B cell (primary cell): ENCODE results near the gene AMDHD1. TPM values are rescaled to one million over a fixed set of nuclear protein-coding genes. Genes with fewer than 3 reads are reported as not detected.

ENCODE experiments used
- ATAC-seq: fragments of 200-7000 bp; cut with Tn5 transposase; one replicate; pipeline ENCODE4 v1.10.0; 2021; ENCODE audit warnings: low read depth, mild to moderate bottlenecking, moderate number of reproducible peaks, moderate library complexity
- CTCF ChIA-PET: fragments of 350-600 bp; sonication (Branson Sonifier 250); formaldehyde crosslinking; loops from one replicate; lab custom pipeline; 2021; ENCODE audit warnings: antibody characterized with exemption, inconsistent platforms; lab: Charles Lee
- POLR2A ChIA-PET: fragments of 350-600 bp; sonication (Branson Sonifier 250); formaldehyde crosslinking; loops from one replicate; lab custom pipeline; 2021; ENCODE audit warnings: antibody characterized with exemption; lab: Charles Lee
- DNase-seq: peaks from one replicate; pipeline ENCODE4 v3.0.0; 2013
- H2AFZ ChIP-seq: 2 replicates; pipeline ENCODE4 v1.6.1; 2012; ENCODE audit warnings: mild to moderate bottlenecking, low read depth, low read length; ENCODE audit not compliant: insufficient read depth, poor library complexity, severe bottlenecking
- H3K27ac ChIP-seq, 2 donors: 1 replicate in 1 of 2; 2 replicates in 1 of 2; pipeline ENCODE4 v1.5.1; 2012 to 2013; ENCODE audit warnings: low read length in 2 of 2, mild to moderate bottlenecking in 2 of 2, moderate library complexity in 1 of 2
- H3K27me3 ChIP-seq, 4 experiments: fragments of 200-600 bp in 1 of 4; sonication (generic) in 1 of 4; replicated peaks in 1 of 4; 1 replicate in 2 of 4; 2 replicates in 2 of 4; pipeline versions ENCODE4 v1.6.1 to v1.7.0; 2013 to 2016; ENCODE audit warnings: low read length in 3 of 4, mild to moderate bottlenecking in 2 of 4, mixed read lengths in 1 of 4, moderate library complexity in 1 of 4; ENCODE audit not compliant: insufficient read depth in 4 of 4, control insufficient read depth in 3 of 4; ENCODE audit errors: control extremely low read depth in 1 of 4
- H3K36me3 ChIP-seq, 2 experiments: replicated peaks in 1 of 2; 1 replicate in 1 of 2; 2 replicates in 1 of 2; pipeline versions ENCODE4 v1.6.1 to v1.7.1; 2013; ENCODE audit warnings: low read length in 1 of 2; ENCODE audit not compliant: insufficient read depth in 2 of 2, control insufficient read depth in 1 of 2; ENCODE audit errors: control extremely low read depth in 1 of 2, extremely low read depth in 1 of 2
- H3K4me1 ChIP-seq, 2 donors: fragments of 200-600 bp in 1 of 2; sonication (generic) in 1 of 2; 1 replicate in 1 of 2; 2 replicates in 1 of 2; pipeline versions ENCODE4 v1.5.1 to v1.6.1; 2013 to 2017; ENCODE audit warnings: low read length in 2 of 2; ENCODE audit not compliant: control insufficient read depth in 2 of 2, insufficient read depth in 2 of 2
- H3K4me2 ChIP-seq: replicated peaks from 2 replicates; pipeline ENCODE3; 2012; ENCODE audit warnings: mild to moderate bottlenecking, low read depth, low read length; ENCODE audit not compliant: poor library complexity, severe bottlenecking
- H3K4me3 ChIP-seq, 5 experiments: fragments of 200-600 bp in 1 of 5; sonication (generic) in 1 of 5; 1 replicate in 3 of 5; 2 replicates in 2 of 5; pipeline versions ENCODE4 v1.5.1 to v1.7.0; 2011 to 2016; ENCODE audit warnings: low read length in 4 of 5, mild to moderate bottlenecking in 4 of 5, low read depth in 2 of 5, control low read depth in 1 of 5, moderate library complexity in 1 of 5; ENCODE audit not compliant: insufficient read depth in 1 of 5; ENCODE audit errors: control extremely low read depth in 1 of 5, extremely low read depth in 1 of 5
- H3K79me2 ChIP-seq: fragments of 200-600 bp; sonication (generic); one replicate; pipeline ENCODE4 v1.6.0; 2016; ENCODE audit warnings: low read length; ENCODE audit not compliant: control insufficient read depth, insufficient read depth
- H3K9ac ChIP-seq: fragments of 200-600 bp; sonication (generic); 2 replicates; pipeline ENCODE4 v1.6.1; 2017; ENCODE audit warnings: mild to moderate bottlenecking, low read length, moderate library complexity
- H3K9me3 ChIP-seq, 3 donors: one replicate each; pipeline versions ENCODE4 v1.6.1 to v1.7.1; 2013; ENCODE audit warnings: low read length in 2 of 3; ENCODE audit not compliant: control insufficient read depth in 2 of 3, insufficient read depth in 1 of 3; ENCODE audit errors: control extremely low read depth in 1 of 3
- H4K20me1 ChIP-seq: 2 replicates; pipeline ENCODE4 v1.6.0; 2012; ENCODE audit warnings: mild to moderate bottlenecking, low read length; ENCODE audit not compliant: insufficient read depth, control insufficient read depth, poor library complexity, severe bottlenecking
- H3K27ac Mint-ChIP-seq: one replicate; pipeline ENCODE4 v1.8.0; 2021; ENCODE audit warnings: mixed read lengths
- H3K27me3 Mint-ChIP-seq: one replicate; pipeline ENCODE4 v1.8.0; 2021; ENCODE audit warnings: mixed read lengths
- H3K4me1 Mint-ChIP-seq: one replicate; pipeline ENCODE4 v1.8.0; 2021; ENCODE audit warnings: mixed read lengths
- H3K4me3 Mint-ChIP-seq: one replicate; pipeline ENCODE4 v1.8.0; 2021; ENCODE audit warnings: mixed read lengths
- H3K9me3 Mint-ChIP-seq: one replicate; pipeline ENCODE4 v1.8.0; 2022; ENCODE audit warnings: mixed read lengths; ENCODE audit not compliant: insufficient read depth
- CTCF ChIP-seq: fragments of 200-600 bp; IDR thresholded peaks from one replicate; pipeline ENCODE4 v1.8.0; 2022; ENCODE audit warnings: antibody characterized with exemption, mild to moderate bottlenecking
- EZH2 ChIP-seq: IDR thresholded peaks from 2 replicates; pipeline ENCODE4 v1.6.1; 2012; ENCODE audit warnings: borderline replicate concordance, low read depth, mild to moderate bottlenecking, moderate library complexity, low read length; ENCODE audit not compliant: insufficient read depth, poor library complexity, severe bottlenecking
- WGBS: methylation state at CpG from one replicate; pipeline ENCODE4 v1.1.5; 2013; ENCODE audit warnings: missing lambda C conversion rate; ENCODE audit not compliant: insufficient coverage; 5-methylcytosine and 5-hydroxymethylcytosine counted together
- intact Hi-C: fragments of 100-400 bp; cut with micrococcal nuclease; formaldehyde crosslinking; loops from one replicate; pipeline ENCODE4 v1.10.0; 2022
- polyA plus RNA-seq: library from polyadenylated mRNA; depleted of rRNA; stranded (reverse); fragments of >200 nt; gene quantifications from 2 replicates; pipeline ENCODE4 v1.2.3, GENCODE V29; 2012
- total RNA-seq, 2 donors: library from RNA; stranded (reverse); fragments of 120-200 nt in 1 of 2; gene quantifications; 1 replicate in 1 of 2; 2 replicates in 1 of 2; pipeline versions ENCODE4 v1.2.3 to v1.2.4, GENCODE V29; 2013 to 2022

AMDHD1 gene
- total and polyA plus RNA-seq, 2 donors (not counting 1 experiment from before 2014, with no cell fraction given) = 1.5 to 2.3 TPM

GRCh38 chr12:95940514-95940913 is 2.6 kb upstream of the AMDHD1 start:
- intact Hi-C loops = loop anchor here (5.0 kb wide), 2 partner anchors 467 to 938 kb away; partner anchors contain the start of gene NDUFA12
- POLR2A ChIA-PET = no interaction called here
- H3K27ac Mint-ChIP-seq = no peak overlapping the region

More at GRCh38 chr12:95940514-95940913, 2.6 kb upstream of the AMDHD1 start:
- H3K4me1 Mint-ChIP-seq = peaks cover 10% of the 10 kb centered on the region
- WGBS = 100% methylated on average over 2 of the region's 6 CpGs
- H3K36me3 ChIP-seq = no peaks in the 10 kb centered on the region
- CTCF ChIA-PET = no interaction called here
- H3K27me3 Mint-ChIP-seq = no peaks in the 10 kb centered on the region
- no peak for DNase-seq
- H3K27ac ChIP-seq = no peak overlapping the region
- no peak for ATAC-seq
- no peak overlapping the region for H3K4me3 Mint-ChIP-seq
- no peaks in the 10 kb centered on the region for H4K20me1 ChIP-seq
- H3K9ac ChIP-seq = no peak overlapping the region
- no peaks in the 10 kb centered on the region for H3K27me3 ChIP-seq
- no peaks in the 10 kb centered on the region for H3K9me3 Mint-ChIP-seq
- no peak for TF ChIP-seq EZH2
- TF ChIP-seq CTCF = no peak
- H3K4me1 ChIP-seq = peaks cover 9 to 11% of the 10 kb centered on the region in 2 donors
- H3K4me2 ChIP-seq = no peak overlapping the region
- H3K4me3 ChIP-seq = no peak overlapping the region
- no peaks in the 10 kb centered on the region for H3K79me2 ChIP-seq
- H2AFZ ChIP-seq = no peak overlapping the region
- peaks cover 0 to 1% (median 0%) of the 10 kb centered on the region in 3 donors for H3K9me3 ChIP-seq
